ENCODE data around the gene IL6.

GRCh38 chr7:22728401-22729029, 1.5 kb downstream of the IL6 start:
- TF ChIP-seq, protein P1, sequence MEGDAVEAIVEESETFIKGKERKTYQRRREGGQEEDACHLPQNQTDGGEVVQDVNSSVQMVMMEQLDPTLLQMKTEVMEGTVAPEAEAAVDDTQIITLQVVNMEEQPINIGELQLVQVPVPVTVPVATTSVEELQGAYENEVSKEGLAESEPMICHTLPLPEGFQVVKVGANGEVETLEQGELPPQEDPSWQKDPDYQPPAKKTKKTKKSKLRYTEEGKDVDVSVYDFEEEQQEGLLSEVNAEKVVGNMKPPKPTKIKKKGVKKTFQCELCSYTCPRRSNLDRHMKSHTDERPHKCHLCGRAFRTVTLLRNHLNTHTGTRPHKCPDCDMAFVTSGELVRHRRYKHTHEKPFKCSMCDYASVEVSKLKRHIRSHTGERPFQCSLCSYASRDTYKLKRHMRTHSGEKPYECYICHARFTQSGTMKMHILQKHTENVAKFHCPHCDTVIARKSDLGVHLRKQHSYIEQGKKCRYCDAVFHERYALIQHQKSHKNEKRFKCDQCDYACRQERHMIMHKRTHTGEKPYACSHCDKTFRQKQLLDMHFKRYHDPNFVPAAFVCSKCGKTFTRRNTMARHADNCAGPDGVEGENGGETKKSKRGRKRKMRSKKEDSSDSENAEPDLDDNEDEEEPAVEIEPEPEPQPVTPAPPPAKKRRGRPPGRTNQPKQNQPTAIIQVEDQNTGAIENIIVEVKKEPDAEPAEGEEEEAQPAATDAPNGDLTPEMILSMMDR (IDR thresholded peaks at IDR 0.05 in 8 of 11, conservative IDR thresholded peaks at IDR 0.05 in 3 of 11) = peak in 7 of 11 experiments; percentile 10 to 62 (median 51)
- TF ChIP-seq POLR2A (IDR thresholded peaks at IDR 0.05) = no peak

All from spleen (tissue), 7 donors.